NOMO-1 treated with dmso at 0.1 percent for 144 hours (cell line): ENCODE data around the gene RAB11B.
"Not testable (repeated sequence)": the region's sequence is repeated elsewhere in the genome, so short reads cannot be mapped to it uniquely, and the experiment has no call there.

Experiments
- DNase-seq: peaks from one replicate; lab custom pipeline; 2025; ENCODE audit not compliant: unreplicated experiment; lab: John Stamatoyannopoulos, UW

The RAB11B gene

DNA sequence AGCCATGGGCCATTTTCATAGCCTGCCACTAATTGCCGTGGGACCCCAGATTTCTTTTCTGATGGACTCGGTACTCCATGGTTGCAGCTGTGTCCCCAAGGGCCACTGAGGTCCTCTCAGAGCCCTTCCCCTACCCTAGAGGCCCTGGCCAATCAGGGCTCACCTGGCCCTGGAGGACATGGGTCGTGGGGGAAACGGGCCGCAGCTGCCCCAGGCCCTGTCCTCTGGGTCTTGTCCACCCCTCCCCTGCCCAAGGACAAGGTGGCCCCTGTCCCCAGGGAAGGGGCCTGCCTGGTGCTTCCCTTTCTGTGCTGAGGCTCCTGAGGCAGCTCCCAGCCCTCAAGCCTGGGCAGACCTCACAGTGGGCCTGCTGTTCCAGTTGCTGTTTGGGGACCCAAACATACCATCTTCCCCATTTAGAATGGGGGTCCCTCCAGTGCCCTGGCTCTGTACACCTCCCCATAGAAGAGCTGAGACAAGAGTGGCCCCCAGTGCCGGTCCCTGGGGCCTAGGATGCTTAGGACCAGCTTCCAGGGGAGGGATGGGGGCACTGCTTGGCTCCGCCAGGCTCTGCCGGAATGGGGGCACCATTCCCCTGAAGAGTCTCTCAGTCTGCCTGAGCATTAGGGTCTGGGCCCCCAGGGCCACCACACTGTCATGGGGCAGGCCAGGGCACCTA, 3.2 kb downstream of the RAB11B start:
- DNase-seq, result no peak

DNA sequence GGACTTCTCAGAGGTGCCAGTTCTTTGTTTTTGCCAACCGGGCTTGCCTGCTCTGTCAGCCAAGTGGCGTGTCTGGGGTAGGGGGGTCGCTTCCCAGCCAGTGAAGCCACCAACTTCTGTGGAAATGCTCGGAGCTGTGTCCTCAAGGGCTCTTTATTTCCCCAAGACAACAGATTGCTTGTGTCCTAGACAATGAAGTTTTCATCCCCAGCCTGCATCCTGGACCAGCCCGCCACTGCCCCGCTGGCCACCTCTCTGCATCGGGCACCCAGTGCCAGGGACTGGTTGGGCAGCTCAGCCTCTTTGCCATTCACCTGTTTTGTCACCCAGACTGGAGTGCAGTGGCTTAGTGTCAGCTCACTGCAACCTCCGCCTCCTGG, 3.7 kb downstream of the RAB11B start:
- no peak for DNase-seq

DNA sequence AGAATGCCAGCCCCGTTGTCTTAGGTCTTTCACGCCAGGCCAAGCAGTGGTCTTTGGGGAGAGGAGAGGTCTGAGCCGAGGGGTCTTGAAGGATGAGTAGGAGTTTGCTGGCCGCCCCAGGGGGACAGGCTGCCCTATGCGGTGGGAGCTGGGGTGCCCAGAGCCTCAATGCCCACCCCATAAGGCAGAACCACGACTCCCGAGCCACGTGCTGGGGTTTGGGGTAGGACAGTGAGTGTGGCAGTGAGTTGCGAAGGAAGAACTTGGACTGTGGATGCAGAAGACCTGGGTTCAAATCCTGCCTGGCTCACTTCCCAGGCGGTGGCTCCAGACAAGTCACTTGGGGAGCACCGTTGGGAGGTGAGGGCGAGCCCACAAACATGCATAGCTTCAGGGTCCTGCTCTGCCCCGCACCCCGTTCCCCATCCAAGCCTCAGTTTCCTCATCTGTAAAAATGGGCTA, 5.5 kb downstream of the RAB11B start:
- DNase-seq, result no peak

DNA sequence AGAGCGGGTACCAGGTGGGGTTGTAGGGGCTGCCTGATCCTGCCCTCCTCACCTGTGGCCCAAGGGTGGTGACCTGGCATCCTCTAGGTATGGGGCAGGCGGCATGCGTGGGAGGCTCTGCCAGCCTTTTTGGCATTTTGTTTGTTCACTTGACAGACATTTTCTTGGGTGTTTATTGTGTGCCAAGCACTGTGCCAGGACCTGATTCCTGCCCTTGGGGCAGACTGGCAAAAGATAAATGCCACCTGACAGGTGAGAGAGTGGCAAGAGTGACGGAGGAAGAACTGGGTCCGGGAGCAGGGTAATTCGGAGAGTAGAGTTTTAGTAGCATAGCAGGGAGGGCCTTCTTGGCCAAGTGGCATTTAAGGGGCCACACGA, 6.0 kb downstream of the RAB11B start:
- DNase-seq, result no peak

DNA sequence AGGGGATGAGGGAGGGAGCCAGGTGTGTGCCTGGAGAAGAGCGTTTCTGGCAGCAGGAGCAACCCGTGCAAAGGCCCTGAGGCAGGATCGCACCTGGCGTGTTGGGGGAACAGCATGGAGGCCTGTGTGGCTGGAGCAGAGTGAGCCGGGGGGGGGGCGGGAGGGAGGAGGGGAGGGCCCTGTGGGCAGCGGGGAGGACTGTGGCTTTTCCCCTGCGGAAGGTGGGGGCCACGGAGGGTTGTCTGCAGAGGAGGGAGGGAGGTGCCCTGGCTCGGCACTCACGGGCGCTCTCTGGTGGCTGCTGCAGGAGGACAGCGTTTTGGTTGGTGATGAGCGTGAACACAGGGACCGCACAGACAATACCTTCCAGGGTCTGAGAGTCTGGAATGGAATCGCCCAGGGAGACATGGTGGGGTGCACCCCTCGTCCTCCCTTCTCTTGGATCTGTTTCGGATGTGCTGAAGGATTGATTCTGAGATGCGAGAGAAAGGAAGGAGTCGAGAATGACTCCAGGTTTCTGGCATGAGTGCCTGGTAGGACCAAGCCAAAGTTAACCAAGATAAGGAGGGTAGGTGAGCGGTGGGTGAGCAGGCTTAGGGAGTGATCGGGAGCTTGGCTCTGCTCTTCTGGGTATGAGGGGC, 6.5 kb downstream of the RAB11B start:
- DNase-seq, result peak; percentile 53

DNA sequence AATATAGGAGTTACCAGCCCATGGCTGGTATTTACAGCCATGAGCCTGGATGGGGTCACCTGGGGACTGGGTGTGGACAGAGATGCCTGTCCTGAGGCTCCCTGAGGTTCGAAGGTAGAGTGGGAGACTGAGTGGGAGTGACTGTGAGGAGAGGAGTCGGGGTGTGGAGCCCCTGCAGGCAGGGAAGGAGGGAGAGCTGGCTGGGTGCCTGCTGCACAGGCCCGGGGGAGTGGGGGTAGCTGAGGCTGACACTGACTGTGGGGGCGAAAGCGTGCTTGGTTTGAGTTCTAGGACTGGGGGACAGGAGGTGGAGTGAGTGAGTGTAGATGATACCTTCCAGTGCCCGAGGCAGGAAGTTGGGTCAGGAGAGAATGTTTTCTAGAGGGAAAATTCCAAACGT, 7.1 kb downstream of the RAB11B start:
- DNase-seq, result no peak

DNA sequence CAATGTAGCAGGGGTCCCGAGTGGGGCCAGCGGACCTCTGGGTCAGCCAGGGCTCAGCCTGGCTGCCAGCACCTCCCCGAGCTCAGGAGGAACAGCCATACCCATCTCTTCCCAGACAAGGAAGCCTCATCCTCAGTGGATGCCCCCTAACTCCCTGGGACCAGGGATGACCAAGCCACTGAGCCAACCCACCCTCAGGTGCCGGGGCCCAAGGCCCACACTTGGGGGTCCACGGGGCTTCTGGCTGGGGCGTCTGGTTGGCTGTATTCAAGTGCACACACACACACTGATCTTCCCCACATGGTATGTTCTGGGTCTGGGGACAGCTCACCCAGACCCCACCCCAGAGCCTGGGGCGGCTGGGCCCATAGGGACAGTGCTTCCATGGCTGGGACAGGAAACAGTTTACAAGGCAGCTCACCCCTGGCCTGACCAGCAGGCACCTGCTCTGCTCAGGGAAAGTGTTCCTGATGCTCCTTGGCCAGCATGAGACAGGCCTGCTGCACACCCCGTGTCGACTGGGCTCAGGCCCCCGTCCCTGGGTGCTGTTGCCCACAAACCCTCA, 7.7 kb downstream of the RAB11B start:
- DNase-seq, result no peak

DNA sequence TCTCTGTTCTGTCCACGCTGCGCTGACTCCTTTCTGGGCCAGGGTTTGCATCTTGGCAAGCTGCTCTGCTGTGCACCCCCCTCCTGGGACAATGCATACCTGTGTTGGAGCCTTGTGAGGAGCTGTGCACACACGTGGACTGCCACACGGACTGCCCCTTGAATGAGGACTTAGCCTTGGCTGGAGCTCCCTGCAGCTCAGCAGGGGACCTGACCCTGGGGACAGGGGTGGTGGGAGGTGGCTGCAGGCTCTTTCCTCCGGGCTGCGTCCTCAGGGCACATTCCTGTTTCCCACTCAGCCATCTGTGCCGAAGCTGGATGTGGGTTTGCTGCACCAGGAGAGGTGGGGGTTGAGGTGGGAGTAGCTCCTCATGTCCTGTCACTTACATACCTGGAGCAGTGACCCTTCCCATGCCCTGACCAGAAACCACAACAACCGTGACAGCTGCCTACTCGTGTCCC, 8.2 kb downstream of the RAB11B start:
- DNase-seq, result no peak

DNA sequence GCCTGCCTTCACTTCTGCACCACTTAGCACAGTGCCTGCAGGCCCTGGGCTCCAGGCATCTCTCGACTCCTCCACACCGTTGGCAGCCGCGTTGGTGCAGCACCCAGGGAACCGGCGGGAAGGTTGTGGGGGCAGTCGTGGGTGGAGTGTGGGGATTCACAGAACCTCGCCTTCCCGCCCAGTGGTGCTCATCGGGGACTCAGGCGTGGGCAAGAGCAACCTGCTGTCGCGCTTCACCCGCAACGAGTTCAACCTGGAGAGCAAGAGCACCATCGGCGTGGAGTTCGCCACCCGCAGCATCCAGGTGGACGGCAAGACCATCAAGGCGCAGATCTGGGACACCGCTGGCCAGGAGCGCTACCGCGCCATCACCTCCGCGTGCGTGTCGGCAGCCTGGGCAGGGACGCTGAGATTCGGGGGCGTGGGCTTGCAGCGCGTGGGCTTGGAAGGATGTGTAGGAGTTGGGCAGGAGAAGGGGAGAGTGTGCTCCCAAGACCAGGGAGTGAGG, 9.6 kb downstream of the RAB11B start:
- no peak for DNase-seq

DNA sequence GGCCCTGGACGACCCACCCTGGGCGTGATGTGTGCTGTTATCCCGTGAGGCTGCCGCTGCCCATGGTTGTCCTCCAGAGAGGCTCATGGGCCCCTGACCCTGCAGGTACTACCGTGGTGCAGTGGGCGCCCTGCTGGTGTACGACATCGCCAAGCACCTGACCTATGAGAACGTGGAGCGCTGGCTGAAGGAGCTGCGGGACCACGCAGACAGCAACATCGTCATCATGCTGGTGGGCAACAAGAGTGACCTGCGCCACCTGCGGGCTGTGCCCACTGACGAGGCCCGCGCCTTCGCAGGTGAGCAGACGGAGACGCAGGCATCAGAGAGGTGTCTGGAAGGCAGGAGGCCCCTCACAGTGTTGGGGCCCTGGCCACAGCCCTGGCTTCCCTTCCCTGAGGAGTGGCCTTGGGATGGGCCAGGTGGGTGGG, 11.8 kb downstream of the RAB11B start:
- DNase-seq, result no peak

DNA sequence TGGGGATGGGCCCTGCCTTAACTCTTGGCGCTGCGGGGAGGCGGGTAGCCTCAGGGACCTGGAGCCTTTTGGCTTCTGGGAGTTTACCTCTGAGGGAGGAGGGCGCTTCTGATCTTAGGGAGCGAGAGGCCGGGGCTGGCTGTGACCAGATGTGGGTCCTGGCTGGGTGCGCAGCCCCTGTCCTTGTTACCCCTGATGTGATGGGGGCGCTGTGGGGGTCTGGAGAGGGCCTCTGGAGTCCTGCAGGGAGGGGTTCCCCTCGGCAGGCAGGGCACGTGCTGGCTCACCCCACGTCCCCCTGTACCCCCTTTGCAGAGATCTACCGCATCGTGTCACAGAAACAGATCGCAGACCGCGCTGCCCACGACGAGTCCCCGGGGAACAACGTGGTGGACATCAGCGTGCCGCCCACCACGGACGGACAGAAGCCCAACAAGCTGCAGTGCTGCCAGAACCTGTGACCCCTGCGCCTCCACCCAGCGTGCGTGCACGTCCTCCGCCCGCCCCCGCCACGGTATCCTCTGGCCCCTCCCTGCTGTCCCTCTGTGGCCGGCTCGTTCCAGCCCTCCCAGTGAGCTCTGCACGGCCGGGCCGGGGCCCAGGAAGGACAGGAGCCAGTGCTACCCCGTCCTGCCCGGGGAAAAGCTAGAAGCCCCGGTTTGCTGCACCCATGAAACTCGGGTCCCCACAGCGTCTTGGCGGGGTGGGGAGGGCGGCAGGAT, 13.1 kb downstream of the RAB11B start:
- no peak for DNase-seq

DNA sequence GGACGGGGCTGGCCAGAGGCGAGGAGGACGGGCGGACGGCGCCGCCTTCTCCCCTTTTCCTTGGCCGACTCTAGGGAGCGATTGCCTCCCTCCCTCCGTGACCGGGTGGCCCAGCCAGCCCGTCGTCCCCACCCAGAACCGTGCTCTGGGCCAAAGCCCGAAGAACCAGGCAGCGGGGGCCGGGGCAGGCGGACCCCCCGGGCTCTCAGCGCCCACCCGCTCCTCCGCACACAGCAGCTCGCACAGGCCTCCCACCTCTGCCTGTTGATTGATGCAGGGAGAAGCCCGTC, 13.6 kb downstream of the RAB11B start:
- DNase-seq, result no peak

DNA sequence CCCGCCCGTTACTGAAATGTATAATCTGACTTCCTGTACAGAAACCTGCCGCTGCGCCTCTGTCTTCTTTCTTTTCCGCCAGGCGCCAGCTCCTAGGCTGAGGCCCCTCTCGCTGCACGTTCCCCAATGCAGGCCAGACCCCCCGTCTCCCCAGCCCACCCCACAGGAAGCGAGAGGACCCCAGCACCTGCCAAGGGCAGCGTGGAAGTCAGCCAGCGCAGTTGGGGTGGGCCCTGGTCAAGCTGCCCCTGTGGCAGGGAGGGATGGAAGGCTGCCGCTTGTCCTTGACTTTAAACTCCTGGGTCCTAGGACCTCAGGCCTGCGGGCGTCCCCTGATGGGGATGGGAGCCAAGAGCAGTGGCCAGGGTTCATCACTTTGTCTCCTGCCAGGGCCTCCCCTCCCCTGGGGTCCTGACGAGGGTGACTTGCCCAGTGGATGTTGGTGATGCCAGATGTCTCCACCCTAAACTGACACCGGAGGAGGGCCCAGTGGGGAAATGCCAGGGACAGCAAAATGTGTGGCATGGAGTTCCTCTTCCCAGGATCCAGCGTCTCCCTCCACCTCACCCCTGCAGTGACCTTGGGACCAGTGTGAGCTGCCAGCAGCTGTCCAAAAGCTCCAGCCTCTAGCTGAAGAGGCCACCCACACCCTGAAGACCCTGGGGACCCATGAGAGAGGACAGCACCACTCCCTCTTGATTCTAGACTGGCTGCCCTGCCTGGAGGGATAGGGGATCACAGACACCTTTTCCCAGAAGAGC, 14.4 kb downstream of the RAB11B start:
- no peak for DNase-seq

DNA sequence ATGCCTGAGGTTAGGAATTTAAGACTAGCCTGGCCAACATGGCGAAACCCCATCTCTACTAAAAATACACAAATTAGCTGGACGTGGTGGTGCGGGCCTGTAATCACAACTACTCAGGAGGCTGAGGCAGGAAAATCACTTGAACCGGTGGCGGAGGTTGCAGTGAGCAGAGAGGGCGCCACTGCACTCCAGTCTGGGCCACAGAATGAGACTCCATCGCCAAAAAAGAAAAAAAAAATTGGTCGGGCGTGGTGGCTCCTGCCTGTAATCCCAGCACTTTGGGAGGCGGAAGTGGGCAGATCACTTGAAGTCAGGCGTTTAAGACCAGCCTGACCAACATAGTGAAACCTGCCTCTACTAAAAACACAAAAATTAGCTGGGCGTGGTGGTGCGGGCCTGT, 20.6 kb downstream of the RAB11B start:
- not testable (repeated sequence) for DNase-seq

DNA sequence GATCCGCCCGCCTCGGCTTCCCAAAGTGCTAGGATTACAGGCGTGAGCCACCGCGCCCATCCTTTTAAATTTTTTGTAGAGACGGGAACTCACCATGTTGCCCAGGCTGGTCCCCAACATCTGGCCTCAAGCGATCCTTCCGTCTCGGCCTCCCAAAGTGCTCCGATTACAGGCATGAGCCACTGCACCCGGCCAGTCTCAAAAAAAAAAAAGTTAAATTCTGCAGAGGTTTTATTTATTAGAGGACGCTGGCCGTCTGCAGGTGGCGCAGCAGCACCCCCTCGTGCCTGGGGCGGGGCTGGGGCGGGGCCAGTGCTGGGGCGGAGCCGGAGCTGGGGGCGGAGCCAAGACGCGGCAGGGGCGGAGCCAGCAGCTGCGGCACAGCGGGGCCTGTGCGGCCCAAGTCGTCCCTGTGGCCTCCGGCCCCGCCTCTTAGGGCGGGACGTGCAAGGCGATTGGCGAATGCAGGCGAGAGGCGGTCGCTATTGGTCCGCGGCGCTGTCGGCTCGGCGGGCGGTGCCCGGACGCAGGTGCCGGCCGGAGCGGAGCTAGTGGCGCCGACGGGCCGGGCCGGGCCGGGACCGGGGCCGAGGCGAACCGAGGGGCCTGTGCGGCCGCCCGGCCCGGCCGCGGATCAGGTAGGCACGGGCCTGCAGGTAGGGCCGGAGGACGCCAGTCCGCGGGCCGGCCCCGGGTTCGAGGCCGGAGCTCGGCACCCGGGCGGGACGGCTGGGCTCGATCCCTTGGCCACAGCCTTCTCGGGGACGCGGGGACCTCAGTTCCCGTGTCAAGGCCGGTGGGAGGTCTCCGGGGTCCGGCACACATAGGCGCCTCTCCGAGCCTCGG, 22.8 kb downstream of the RAB11B start, which contains the start of gene MARCHF2:
Gene MARCHF2, plus strand, starts transcription at position 523 of the 846 bp plus-strand sequence. CDS start 8,536 bp downstream, outside the sequence.
- DNase-seq, result peak; percentile 88

DNA sequence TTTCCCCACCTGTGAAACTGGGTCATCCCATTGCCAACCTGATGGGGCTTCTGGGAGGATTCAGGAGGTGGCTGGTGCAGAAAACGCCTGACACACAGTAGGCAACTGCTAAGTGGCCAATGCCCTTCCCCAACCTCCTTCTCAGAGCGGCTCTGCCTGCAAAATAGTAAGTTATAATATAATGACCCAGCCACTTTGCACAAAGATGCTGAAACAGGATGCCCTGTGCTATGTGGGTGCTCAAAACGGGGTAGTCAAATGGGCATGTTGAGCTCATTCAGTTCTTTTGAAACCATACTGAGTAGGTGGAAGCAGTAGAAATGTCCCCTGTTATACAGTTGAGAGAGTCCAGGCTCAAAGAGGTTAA, 23.5 kb downstream of the RAB11B start:
- no peak for DNase-seq

DNA sequence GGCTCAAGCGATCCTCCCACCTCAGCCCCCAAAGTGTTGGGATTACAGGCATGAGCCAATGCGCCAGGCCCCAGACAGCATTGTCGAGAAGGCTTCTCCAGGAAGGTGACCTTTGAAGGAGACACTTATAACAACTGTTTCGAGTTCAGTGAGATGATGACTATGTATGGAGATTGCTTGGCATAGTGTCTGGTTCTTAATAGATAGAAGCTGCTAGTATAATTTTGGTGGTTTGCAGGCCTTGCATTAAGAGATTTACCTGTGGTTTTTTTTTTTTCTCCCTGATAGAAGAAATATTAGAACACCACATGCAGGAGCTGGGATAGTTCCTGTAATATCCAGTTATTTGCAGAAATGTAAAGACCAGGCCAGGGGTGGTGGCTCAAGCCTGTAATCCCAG, 26.6 kb downstream of the RAB11B start:
- DNase-seq, result no peak

DNA sequence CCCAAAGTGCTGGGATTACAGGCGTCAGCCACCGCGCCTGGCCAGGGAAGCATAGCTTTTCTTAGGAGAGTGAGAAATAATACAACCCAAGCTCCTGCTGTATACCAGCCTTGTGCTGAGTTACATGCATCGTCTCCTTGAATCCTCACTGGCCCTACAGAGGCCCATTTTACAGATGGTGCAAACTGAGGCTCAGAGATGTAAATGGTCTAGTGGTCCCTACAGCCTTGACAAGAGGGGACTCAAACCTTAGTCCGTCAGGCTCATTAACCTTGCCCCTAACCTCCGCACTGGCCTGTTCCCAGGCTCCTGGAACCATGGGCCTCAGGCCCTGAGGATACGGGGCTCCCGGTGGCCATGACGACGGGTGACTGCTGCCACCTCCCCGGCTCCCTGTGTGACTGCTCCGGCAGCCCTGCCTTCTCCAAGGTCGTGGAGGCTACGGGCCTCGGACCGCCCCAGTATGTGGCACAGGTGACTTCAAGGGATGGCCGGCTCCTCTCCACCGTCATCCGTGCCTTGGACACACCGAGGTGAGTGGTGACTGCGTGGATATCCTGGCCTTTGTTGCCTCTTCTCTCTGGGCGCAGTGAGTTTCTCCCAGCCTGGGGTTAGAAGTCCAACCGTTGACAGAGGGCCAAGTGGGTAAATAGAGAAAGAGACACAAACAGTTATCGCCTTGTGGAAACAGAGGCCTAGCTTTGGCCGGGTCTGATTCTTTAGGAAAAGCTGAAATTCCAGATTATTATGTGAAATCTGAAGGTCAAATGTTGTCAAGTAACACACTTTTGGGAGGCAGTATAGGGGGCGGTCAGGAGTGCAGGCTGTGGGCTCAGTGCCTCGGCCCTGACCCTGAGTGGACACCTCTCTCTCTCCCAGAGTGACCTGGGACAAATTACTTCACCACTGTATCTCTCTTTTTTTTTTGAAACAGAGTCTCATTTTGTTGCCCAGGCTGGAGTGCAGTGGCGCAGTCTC, 31.6 kb downstream of the RAB11B start:
- no peak for DNase-seq

DNA sequence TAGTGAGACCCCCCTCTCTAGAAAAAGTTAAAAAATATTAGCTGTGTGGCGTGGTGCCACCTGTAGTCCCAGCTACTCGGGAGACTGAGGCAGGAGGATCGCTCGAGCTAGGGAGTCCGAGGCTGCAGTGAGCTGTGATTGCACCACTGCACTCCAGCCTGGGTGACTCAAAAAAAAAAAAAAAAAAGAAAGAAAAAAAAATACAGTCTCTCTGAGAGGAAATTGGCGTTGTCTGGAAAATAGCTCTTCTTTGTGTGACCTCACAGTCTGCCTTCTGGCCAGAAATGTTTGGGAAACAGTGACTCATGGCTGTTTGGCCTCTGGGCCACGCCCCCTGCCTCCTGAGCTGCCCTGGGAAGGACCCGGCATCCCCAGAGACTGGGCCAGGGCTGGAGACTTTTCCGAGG, 33.7 kb downstream of the RAB11B start:
- peak; percentile 73 for DNase-seq
